Esophagus (tissue), 2 donors: Measurements from ENCODE around the gene SPATA33. TPM values are rescaled to one million over a fixed set of nuclear protein-coding genes. Genes with fewer than 3 reads are reported as not detected.

Source experiments
- H3K27ac ChIP-seq, 2 donors: one replicate each; pipeline ENCODE4 v1.5.1; 2013; ENCODE audit warnings: low read depth in 2 of 2, mild to moderate bottlenecking in 2 of 2, inconsistent platforms in 1 of 2, low read length in 1 of 2, moderate library complexity in 1 of 2
- H3K27me3 ChIP-seq, 2 donors: one replicate each; pipeline ENCODE4 v1.6.1; 2013; ENCODE audit warnings: low read length in 2 of 2, control low read depth in 1 of 2, mild to moderate bottlenecking in 1 of 2; ENCODE audit not compliant: insufficient read depth in 2 of 2, control insufficient read depth in 1 of 2
- H3K36me3 ChIP-seq, 2 donors: one replicate each; pipeline ENCODE4 v1.6.1; 2013; ENCODE audit warnings: low read length in 1 of 2; ENCODE audit not compliant: control insufficient read depth in 2 of 2, insufficient read depth in 2 of 2
- H3K4me1 ChIP-seq, 2 donors: one replicate each; pipeline ENCODE4 v1.6.1; 2013; ENCODE audit warnings: low read length in 1 of 2; ENCODE audit not compliant: control insufficient read depth in 2 of 2, insufficient read depth in 2 of 2
- H3K4me3 ChIP-seq, 2 donors: one replicate each; pipeline ENCODE4 v1.5.1; 2013; ENCODE audit warnings: low read length in 2 of 2, mild to moderate bottlenecking in 2 of 2, low read depth in 1 of 2, moderate library complexity in 1 of 2
- H3K9me3 ChIP-seq, 2 donors: one replicate each; pipeline ENCODE4 v1.6.1; 2013; ENCODE audit warnings: mild to moderate bottlenecking in 2 of 2, low read depth in 1 of 2, low read length in 1 of 2, moderate library complexity in 1 of 2; ENCODE audit not compliant: control insufficient read depth in 2 of 2, insufficient read depth in 1 of 2
- WGBS, 2 donors: extraction: QIAGEN DNeasy Blood & Tissue Kit; methylation state at CpG; one replicate each; pipeline ENCODE4 v1.1.7; 2013; 5-methylcytosine and 5-hydroxymethylcytosine counted together
- polyA plus RNA-seq, 2 donors: library from polyadenylated mRNA; stranded (reverse); fragments of 200-250 nt; gene quantifications; one replicate each; pipeline ENCODE4 v1.2.3, GENCODE V29; 2013
- donor health status: healthy with polysubstance abuse.
- donor health status: Bipolar disorder and iron deficiency.

The SPATA33 gene
- polyA plus RNA-seq, 2 donors = 3.5 to 5.4 TPM

GRCh38 chr16:89710709-89711564 is 53.3 kb downstream of the SPATA33 start:
- Histone ChIP-seq H3K9me3 (peaks cover 0 to 2% of the 10 kb centered on the region in 2 donors), H3K4me1 (peaks cover 3 to 10% of the 10 kb centered on the region in 2 donors), H3K36me3 (peaks cover 0 to 11% of the 10 kb centered on the region in 2 donors), H3K4me3 (no peak overlapping the region), H3K27ac (no peak overlapping the region), H3K27me3 (no peaks in the 10 kb centered on the region)
- WGBS, 2 donors = 77 to 79% methylated on average over 60 to 63 of the region's 63 CpGs

- Histone ChIP-seq H3K4me3 (peak overlapping the region; percentile 43 to 58), H3K27ac (no peak overlapping the region), H3K4me1 (peaks cover 3 to 7% of the 10 kb centered on the region in 2 donors), H3K9me3 (peaks cover 0 to 2% of the 10 kb centered on the region in 2 donors), H3K36me3 (peaks cover 0 to 11% of the 10 kb centered on the region in 2 donors), H3K27me3 (no peaks in the 10 kb centered on the region)
- WGBS, 2 donors = 2 to 4% methylated on average over 36 to 48 of the region's 48 CpGs
Measured at GRCh38 chr16:89711601-89712273, 54.1 kb downstream of the SPATA33 start.

- Histone ChIP-seq H3K4me3 (peak overlapping the region; percentile 43 to 58), H3K9me3 (peaks cover 2 to 3% of the 10 kb centered on the region in 2 donors), H3K27ac (no peak overlapping the region), H3K36me3 (peaks cover 0 to 11% of the 10 kb centered on the region in 2 donors), H3K27me3 (no peaks in the 10 kb centered on the region), H3K4me1 (peaks cover 3 to 7% of the 10 kb centered on the region in 2 donors)
- 11 to 16% methylated on average over 13 to 22 of the region's 22 CpGs for WGBS, 2 donors
Measured at GRCh38 chr16:89712274-89712781, 54.7 kb downstream of the SPATA33 start.

GRCh38 chr16:89716493-89716892 is 58.9 kb downstream of the SPATA33 start:
- no peak overlapping the region for H3K27ac ChIP-seq
- WGBS, 2 donors = 92% methylated on average over 12 to 15 of the region's 15 CpGs
- H3K36me3 ChIP-seq = no peaks in the 10 kb centered on the region
- H3K4me3 ChIP-seq = no peak overlapping the region
- H3K27me3 ChIP-seq = no peaks in the 10 kb centered on the region
- peaks cover 0 to 20% of the 10 kb centered on the region in 2 donors for H3K4me1 ChIP-seq
- H3K9me3 ChIP-seq = peaks cover 0 to 3% of the 10 kb centered on the region in 2 donors

- H3K27me3 ChIP-seq = no peaks in the 10 kb centered on the region
- 86 to 88% methylated on average over 28 to 29 of the region's 29 CpGs for WGBS, 2 donors
- H3K27ac ChIP-seq = no peak overlapping the region
- H3K36me3 ChIP-seq = no peaks in the 10 kb centered on the region
- H3K4me1 ChIP-seq = peaks cover 0 to 18% of the 10 kb centered on the region in 2 donors
- H3K9me3 ChIP-seq = peaks cover 0 to 3% of the 10 kb centered on the region in 2 donors
- no peak overlapping the region for H3K4me3 ChIP-seq
Measured at GRCh38 chr16:89716916-89717687, 59.5 kb downstream of the SPATA33 start.

- Histone ChIP-seq H3K4me3 (no peak overlapping the region), H3K9me3 (peaks cover 2 to 3% of the 10 kb centered on the region in 2 donors), H3K27me3 (no peaks in the 10 kb centered on the region), H3K36me3 (no peaks in the 10 kb centered on the region), H3K4me1 (peaks cover 3 to 18% of the 10 kb centered on the region in 2 donors), H3K27ac (no peak overlapping the region)
- 81 to 82% methylated on average over 24 of the region's 24 CpGs for WGBS, 2 donors
Measured at GRCh38 chr16:89717688-89718505, 60.3 kb downstream of the SPATA33 start.

Other genes with a start within 250 kb of the SPATA33 start
- 10 to 100 TPM; 37.1 to 73.5 TPM for gene ANKRD11, start 167.3 kb upstream of the SPATA33 start, polyA plus RNA-seq
- gene SPG7, start 149.4 kb upstream of the SPATA33 start, polyA plus RNA-seq = 10 to 100 TPM; 41.9 to 89.3 TPM
- gene RPL13, start 97.2 kb upstream of the SPATA33 start, polyA plus RNA-seq = 1,000 to 10,000 TPM; 4,316 to 5,851 TPM
- 1 to 10 TPM; 1.5 to 4.5 TPM for gene CPNE7, start 82.1 kb upstream of the SPATA33 start, polyA plus RNA-seq
- gene DPEP1, start 44.2 kb upstream of the SPATA33 start, polyA plus RNA-seq = under 1 TPM in 1 of 2 donors, not detected in 1; 0.05 TPM
- 10 to 100 TPM; 58.8 to 71.9 TPM for gene CHMP1A, start 128 bp upstream of the SPATA33 start, polyA plus RNA-seq
- 10 to 100 TPM; 49.2 to 88.8 TPM for gene CDK10, start 28.9 kb downstream of the SPATA33 start, polyA plus RNA-seq
- gene SPATA2L, start 43.9 kb downstream of the SPATA33 start, polyA plus RNA-seq = 1 to 10 TPM; 4.8 to 6.5 TPM
- 10 to 100 TPM; 26.4 to 37.5 TPM for gene VPS9D1, start 63.1 kb downstream of the SPATA33 start, polyA plus RNA-seq
- gene ZNF276, start 63.7 kb downstream of the SPATA33 start, polyA plus RNA-seq = 10 to 100 TPM; 23.2 to 42.3 TPM
- 10 to 100 TPM in 1 of 2 donors, 1 to 10 TPM in 1; 9.9 to 18.6 TPM for gene FANCA, start 158.8 kb downstream of the SPATA33 start, polyA plus RNA-seq
- gene SPIRE2, start 170.6 kb downstream of the SPATA33 start, polyA plus RNA-seq = 1 to 10 TPM; 3.6 to 6.4 TPM
- gene TCF25, start 215.8 kb downstream of the SPATA33 start, polyA plus RNA-seq = 10 to 100 TPM; 76.3 to 83.2 TPM